ENCODE measurements around the gene EYA2. TPM values are rescaled to one million over a fixed set of nuclear protein-coding genes. Genes with fewer than 3 reads are reported as not detected.
"Not testable (repeated sequence)": the region's sequence is repeated elsewhere in the genome, so short reads cannot be mapped to it uniquely, and the experiment has no call there.

Gene EYA2
- total RNA-seq, 1 donor from 2014 or later: 8.1 TPM

DNA sequence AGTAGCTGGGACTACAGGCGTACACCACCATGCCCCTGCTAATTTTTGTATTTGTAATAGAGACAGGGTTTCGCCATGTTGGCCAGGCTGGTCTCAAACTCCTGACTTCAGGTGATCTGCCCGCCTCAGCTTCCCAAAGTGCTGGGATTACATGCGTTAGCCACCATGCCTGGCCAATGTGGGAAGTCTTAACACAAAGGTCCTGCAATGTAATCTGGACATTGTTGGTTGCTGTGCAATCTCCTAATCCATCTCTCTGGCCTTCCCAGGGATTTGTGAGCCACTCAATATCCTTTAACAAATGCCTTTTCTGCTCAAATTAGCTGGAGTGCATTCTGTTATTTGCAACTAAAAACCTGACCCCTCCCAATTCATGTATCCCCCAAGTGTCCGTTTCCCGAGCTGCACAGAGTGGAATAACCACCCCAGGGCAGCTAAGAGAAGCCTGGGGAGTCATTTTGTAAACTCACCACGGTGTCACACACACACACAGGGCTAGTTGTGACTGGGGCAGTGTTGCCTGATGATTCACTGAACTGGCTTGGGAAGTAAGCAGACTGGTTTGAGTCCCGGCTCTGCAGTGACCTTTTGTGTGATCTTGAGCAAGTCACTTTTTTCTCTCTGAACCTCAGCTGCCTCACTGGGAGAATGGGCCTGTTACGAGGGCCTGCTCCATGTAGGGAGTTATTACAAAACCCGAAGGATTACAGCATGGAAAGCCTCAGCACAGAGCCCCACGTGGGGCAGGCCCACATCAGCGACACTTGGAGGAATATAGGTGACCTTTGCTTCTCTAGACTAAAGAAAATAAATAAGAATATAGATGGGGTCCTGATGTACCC lies 309.6 kb downstream of the EYA2 start:
- Mint-ChIP-seq H3K27me3 (no peaks in the 10 kb centered on the region), H3K9me3 (no peaks in the 10 kb centered on the region), H3K27ac (peak overlapping the region; percentile 43), H3K4me1 (ENCODE audit: unreplicated experiment) (peaks cover 21% of the 10 kb centered on the region), H3K36me3 (peaks cover 6% of the 10 kb centered on the region), H3K4me3 (no peak overlapping the region)
- TF ChIP-seq, protein P1, sequence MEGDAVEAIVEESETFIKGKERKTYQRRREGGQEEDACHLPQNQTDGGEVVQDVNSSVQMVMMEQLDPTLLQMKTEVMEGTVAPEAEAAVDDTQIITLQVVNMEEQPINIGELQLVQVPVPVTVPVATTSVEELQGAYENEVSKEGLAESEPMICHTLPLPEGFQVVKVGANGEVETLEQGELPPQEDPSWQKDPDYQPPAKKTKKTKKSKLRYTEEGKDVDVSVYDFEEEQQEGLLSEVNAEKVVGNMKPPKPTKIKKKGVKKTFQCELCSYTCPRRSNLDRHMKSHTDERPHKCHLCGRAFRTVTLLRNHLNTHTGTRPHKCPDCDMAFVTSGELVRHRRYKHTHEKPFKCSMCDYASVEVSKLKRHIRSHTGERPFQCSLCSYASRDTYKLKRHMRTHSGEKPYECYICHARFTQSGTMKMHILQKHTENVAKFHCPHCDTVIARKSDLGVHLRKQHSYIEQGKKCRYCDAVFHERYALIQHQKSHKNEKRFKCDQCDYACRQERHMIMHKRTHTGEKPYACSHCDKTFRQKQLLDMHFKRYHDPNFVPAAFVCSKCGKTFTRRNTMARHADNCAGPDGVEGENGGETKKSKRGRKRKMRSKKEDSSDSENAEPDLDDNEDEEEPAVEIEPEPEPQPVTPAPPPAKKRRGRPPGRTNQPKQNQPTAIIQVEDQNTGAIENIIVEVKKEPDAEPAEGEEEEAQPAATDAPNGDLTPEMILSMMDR (conservative IDR thresholded peaks at IDR 0.05): no peak
- DNase-seq (ENCODE audit: extremely low spot score, unreplicated experiment): no peak

DNA sequence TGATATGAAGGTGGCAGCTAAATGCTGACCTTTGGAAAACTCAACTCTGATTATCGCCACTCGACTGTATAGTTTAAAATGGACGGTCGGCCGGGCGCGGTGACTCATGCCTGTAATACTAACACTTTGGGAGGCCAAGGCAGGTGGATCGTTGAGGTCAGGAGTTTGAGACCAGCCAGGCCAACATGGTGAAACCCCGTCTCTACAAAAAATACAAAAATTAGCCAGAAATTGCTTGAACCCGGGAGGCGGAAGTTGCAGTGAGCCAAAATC lies 310.1 kb downstream of the EYA2 start:
- not testable (repeated sequence) for H3K4me3 Mint-ChIP-seq; H3K27me3 Mint-ChIP-seq; H3K9me3 Mint-ChIP-seq; DNase-seq (ENCODE audit: extremely low spot score, unreplicated experiment); H3K27ac Mint-ChIP-seq
- Mint-ChIP-seq H3K4me1 (ENCODE audit: unreplicated experiment) (peaks cover 20% of the 10 kb centered on the region), H3K36me3 (peaks cover 12% of the 10 kb centered on the region)

DNA sequence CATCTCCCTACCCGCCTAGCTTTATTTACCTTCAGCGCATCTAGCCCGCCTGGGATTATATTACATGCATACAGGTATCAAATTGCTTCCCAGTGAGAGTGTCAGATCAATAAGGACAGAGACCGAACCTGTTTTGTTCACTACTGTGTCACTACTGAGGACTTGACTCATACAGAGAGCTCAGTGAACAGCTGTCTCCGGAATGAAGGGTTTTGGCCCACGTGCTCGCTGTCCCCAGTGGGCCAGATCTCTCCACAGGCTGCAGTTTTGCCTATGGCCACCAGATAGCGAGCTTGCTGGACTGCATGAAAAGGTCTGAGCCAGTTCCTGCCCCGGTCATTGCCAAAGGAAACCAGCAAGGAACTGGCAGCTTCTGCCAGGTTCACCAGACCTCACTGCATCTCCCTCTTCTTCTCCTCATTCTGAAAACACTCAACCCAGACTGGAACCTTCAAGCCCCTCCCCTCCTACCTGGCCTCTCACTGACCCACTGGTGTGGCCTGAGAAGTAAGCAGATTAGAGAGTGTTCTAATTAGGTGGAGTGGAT lies 311.0 kb downstream of the EYA2 start:
- Mint-ChIP-seq H3K36me3 (peaks cover 13% of the 10 kb centered on the region), H3K4me1 (ENCODE audit: unreplicated experiment) (peaks cover 11% of the 10 kb centered on the region), H3K4me3 (no peak overlapping the region), H3K27ac (peak overlapping the region; percentile 21), H3K27me3 (no peaks in the 10 kb centered on the region), H3K9me3 (no peaks in the 10 kb centered on the region)
- no peak for DNase-seq (ENCODE audit: extremely low spot score, unreplicated experiment)
- TF ChIP-seq, protein P1 (conservative IDR thresholded peaks at IDR 0.05): peak; percentile 70

DNA sequence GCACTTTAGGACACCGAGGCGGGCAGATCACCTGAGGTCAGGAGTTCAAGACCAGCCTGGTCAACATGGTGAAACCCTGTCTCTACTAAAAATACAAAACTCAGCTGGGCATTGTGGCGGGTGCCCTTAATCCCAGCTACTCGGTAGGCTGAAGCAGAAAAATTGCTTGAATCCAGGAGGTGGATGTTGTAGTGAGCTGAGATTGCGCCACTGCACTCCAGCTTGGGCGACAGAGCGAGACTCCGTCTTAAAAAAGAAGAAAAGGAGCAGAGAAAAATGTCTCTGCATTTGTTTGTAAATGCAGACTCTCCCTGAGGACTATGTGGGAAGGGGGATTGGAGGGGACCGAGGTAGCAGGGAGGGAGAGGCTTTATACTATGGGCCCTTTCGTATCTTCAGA lies 311.9 kb downstream of the EYA2 start:
- not testable (repeated sequence) for H3K27ac Mint-ChIP-seq; H3K27me3 Mint-ChIP-seq; DNase-seq (ENCODE audit: extremely low spot score, unreplicated experiment); H3K4me3 Mint-ChIP-seq; H3K9me3 Mint-ChIP-seq; H3K4me1 Mint-ChIP-seq (ENCODE audit: unreplicated experiment)
- peaks cover 13% of the 10 kb centered on the region for H3K36me3 Mint-ChIP-seq

DNA sequence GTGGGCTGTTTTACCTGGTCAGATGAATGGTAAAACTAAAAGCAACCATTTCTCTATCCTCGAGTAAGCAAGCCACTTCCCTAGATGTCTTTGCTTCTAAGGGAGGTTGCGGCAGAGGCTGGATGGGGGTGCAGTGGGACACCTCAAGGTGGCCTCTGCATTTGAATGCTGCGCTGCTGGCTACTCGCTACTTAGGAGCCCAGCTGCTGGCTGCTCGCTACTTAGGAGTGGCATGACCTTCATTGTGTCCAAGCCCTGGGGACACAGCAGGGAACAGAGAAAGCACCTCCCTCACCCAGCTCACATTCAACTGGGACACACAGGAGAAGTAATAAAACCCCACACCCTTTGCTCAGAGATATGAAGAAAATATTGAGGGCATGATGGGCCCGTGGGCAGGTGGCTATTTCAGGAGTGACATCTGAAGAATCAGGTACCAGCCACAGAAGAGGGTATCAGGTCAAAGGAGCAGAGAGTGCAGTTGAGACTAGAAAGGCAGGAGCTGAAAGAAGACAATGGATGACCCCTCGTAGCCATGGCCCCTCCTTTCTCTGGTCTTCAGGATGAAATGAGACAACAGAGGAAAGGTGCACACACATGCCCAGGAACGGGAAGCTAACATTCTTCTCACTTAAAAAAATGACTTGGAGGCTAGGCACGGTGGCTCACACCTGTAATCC lies 312.5 kb downstream of the EYA2 start:
- Mint-ChIP-seq H3K4me3 (no peak overlapping the region), H3K27ac (no peak overlapping the region), H3K36me3 (peaks cover 13% of the 10 kb centered on the region), H3K27me3 (no peaks in the 10 kb centered on the region), H3K9me3 (no peaks in the 10 kb centered on the region), H3K4me1 (ENCODE audit: unreplicated experiment) (peaks cover 10% of the 10 kb centered on the region)
- DNase-seq (ENCODE audit: extremely low spot score, unreplicated experiment): no peak
- TF ChIP-seq, protein P1 (conservative IDR thresholded peaks at IDR 0.05): no peak

DNA sequence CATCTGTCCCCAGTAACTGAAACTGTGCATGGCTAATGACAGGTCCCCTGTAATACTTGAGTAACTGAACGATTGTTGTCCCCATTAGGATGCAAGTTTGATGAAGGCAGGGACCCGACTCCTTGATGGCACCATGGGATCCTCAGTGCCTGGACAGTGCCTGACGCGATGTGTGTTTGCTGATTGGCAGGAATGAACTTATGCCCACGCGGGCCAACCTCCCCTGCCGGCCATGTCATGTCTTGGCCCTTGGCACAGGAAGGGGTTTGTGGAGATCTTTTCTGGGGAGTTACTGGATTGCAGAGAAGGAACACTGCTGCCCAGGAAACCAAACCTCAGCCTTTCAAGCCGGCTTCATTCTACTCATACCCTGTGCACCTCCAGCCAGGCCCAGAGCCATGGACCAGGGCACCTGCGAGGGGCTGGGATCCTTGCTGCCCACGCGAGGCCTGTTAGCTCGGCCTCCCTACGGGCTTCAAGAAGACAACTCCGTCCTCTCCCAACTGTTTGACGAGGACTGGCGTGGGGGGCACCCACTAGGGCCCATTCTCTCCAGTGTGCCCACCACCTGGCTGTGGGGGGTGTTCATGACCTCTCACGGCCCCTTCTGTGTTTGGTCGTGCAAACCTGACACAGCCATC lies 314.0 kb downstream of the EYA2 start:
- no peak overlapping the region for H3K27ac Mint-ChIP-seq

More for the DNA sequence above, 314.0 kb downstream of the EYA2 start:
- peaks cover 10% of the 10 kb centered on the region for H3K4me1 Mint-ChIP-seq (ENCODE audit: unreplicated experiment)
- no peaks in the 10 kb centered on the region for H3K27me3 Mint-ChIP-seq
- TF ChIP-seq, protein P1 (conservative IDR thresholded peaks at IDR 0.05): no peak
- DNase-seq (ENCODE audit: extremely low spot score, unreplicated experiment): no peak
- peaks cover 13% of the 10 kb centered on the region for H3K36me3 Mint-ChIP-seq
- no peaks in the 10 kb centered on the region for H3K9me3 Mint-ChIP-seq
- no peak overlapping the region for H3K4me3 Mint-ChIP-seq

All from type B pancreatic cell (in vitro differentiated cells).